NCI-H1417 treated with DMSO at 0.1 percent for 48 hours (cell line): Measurements from ENCODE around the gene AGBL2.
"Not testable (repeated sequence)": the region's sequence is repeated elsewhere in the genome, so short reads cannot be mapped to it uniquely, and the experiment has no call there.

Experiments used
- DNase-seq: peaks from one replicate; lab custom pipeline; 2025; lab: John Stamatoyannopoulos, UW

AGBL2 gene

DNA sequence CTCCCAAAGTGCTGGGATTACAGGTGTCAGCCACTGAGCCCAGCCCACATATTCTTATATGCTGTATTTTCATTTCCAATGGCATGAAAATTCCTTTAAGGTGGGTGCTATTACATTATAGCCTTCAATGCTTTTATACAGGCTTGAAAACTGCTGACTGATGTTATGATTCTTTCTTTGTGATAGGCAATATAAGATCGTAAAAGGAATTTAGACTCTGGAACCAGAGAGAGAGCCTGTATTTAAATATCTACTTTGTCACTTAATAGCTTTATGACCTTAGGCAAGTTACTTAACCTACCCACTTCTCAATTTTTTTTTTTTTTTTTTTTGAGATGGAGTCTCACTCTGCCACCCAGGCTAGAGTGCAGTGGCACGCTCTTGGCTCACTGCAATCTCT, 26.2 kb downstream of the AGBL2 start:
- DNase-seq = no peak

DNA sequence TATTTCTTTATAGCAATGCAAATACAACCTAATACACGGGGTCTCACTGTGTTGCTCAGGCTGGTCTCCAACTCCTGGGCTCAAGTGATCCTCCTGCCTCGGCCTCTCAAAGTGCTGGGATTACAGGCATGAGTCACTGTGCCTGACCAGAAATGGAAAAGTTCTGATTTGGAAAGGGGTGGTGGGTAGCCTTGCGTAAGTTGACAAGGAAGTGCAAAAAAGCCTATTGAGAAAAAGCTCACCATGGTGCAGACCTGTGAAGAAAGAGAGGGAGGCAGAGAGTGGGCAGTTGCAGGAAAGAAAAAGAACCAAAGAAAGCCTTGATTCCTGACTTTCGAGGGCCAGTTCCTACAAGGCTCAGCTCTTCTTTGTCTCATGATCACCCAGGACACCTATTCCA, 27.1 kb downstream of the AGBL2 start:
- DNase-seq = no peak

DNA sequence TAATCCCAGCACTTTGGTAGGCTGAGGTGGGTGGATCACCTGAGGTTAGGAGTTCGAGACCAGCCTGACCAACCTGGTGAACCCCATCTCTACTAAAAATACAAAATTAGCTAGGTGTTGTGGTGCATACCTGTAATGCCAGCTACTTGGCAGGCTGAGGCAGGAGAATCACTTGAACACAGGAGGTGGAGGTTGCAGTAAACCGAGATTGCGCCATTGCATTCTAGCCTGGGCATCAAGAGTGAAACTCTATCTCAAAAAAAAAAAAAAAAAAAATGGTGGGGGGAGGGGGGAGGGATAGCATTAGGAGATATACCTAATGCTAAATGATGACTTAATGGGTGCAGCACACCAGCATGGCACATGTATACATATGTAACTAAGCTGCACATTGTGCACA, 28.5 kb downstream of the AGBL2 start:
- not testable (repeated sequence) for DNase-seq

DNA sequence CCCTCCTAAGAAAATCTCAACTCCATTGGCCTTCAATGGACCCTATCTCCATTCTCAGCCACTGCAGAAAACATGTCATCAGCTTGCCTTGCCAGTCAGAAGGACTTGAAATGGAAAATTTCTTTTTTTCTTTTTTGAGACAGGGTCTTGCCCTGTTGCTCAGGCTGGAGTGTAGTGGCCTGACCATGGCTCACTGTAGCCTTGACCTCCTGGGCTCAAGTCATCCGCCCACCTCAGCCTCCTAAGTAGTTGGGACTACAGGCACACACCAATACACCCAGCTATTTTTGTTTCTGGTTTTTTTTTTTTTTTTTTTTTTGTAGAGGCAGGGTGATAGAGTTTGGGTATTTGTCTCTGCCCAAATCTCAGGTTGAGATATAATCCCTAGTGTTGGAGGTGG, 29.0 kb downstream of the AGBL2 start:
- DNase-seq = no peak

DNA sequence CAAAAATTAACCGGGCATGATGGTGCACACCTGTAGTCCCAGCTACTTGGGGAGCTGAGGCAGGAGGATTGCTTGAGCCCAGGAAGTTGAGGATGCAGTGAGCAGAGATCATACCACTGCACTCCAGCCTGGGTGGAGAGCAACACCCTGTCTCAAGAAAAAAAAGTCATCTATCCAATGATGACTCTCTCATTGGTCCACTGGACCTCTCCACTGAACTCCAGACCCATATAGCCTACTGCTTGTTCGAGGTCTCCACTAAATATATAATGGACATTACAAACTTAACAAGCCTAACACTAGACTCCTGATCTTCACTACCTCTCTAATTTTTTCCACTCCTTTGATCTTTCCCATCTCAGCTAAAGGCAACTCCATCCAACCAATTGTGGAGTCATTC, 39.3 kb downstream of the AGBL2 start:
- DNase-seq = no peak

DNA sequence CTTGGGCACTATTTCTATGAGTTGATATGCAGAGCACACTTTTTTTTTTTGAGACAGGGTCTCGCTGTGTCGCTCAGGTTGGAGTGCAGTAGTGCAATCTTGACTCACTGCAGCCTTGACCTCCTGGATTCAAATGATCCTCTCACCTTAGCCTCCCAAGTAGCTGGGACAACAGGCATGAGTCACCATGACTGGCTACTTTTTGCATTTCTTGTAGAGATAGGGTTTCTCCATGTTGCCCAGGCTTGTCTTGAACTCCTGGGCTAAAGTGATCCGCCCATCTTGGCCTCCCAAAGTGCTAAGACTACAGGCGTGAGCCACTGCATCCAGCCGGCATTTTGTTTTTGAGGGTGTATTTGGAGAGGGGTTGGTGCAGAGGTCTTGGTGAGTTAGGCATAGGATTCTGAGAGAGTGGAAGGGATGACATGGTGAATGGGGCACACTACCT, 42.9 kb downstream of the AGBL2 start:
- DNase-seq = no peak

DNA sequence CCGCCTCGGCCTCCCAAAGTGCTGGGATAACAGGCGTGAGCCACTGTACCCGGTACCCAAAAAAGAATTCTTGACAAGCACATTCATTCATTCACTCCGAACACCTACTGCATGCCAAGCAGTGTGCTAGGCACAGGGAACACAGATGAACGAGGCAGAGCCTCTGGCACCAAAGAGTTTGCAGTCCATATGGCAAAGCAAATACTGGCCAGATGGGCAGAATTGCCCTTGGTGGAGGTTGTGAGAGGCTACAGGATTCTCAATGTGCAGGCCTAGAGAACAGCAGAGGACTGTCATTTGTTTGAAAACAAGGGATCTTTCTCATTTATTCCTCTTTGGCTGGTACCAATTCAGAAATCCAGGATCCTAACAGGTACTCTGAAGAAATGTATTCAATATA, 45.3 kb downstream of the AGBL2 start:
- no peak for DNase-seq

DNA sequence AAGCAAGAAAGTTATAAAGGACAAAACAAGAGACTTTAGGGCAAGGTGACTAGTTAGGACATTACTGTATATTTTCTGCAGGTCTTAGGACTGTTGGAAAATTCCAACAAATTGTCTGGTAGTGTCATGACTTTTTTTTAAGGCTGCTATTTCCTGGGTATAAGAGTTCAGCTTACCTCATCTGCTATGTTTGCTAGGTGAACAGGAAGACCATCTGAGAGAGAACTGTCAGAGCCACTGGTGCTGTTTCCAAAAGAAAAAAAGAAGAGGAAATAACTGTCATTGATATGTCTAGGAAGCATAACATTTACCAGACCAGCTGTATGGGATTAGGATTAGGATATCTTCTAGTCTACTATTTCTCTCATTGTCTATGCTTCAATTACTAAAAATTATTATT, 46.5 kb downstream of the AGBL2 start:
- DNase-seq = no peak

DNA sequence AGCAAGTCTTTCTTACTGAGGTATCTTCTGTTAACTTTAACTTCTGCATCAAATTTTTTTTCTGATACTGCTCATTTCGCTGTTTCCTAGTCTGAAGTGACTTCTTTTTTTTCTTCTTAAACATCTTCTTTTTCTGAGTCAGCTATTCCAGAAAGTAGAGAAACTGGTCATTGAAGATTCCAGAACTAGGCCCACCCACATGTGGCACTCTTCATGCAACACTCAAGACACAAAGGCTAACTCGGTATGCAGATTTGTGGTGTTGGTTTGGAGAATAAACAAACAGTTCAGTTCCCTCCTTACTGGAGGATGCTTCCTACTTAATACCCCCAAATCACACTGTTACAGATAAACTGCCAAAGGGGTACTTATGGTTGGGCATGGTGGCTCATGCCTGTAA, 47.6 kb downstream of the AGBL2 start:
- DNase-seq = no peak

DNA sequence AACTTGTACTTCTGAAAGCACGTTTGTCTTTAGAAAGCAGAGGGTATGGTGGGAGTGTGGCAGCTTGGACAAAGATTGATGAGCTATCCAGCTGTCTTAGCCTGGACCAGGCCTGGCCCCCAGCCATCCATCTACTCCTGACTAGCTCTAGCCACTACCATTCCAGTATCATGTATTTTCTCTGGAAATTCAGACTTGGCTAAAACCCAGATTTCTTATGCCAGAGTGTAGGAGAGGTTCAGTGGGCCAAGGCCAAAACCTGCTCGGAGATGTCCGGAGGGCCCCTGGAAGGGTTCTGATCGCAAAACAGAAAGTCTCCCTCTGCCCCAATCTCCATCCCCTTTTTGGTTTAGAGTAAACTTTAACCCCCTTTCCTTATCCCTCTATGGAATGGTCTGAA, 48.0 kb downstream of the AGBL2 start:
- DNase-seq = no peak

DNA sequence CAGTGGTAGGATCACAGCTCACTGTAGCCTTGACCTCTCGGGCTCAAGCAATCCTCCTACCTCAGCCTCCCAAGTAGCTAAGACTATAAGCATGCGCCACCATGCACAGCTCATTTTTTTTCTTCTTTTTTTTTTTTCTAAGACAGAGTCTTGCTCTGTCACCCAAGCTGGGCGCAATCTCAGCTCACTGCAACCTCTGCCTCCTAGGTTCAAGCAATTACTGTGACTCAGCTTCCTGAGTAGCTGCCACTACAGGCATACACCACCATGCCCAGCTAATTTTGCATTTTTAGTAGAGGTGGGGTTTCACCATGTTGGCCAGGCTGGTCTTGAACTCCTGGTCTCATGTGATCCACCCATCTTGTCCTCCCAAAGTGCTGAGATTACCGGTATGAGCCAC, 50.2 kb downstream of the AGBL2 start:
- DNase-seq = not testable (repeated sequence)

DNA sequence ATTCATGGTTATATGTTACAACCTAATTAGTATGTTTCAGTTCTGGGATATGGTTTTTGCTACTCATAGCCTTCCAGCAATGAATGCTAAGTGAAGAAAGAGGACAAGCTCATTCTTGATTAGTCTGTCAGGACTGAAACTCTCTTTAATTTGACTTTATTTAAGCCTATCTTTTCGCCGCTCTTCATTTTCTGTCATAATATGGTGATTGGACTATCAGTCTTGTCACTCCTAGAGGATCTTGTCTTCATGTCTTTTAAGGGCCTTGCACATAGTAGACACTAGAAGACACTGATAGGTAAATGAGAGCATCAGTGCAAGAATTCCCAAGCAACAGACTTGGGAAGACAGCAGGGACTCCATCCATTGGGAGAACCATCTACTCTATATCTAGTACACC, 53.9 kb downstream of the AGBL2 start:
- DNase-seq = no peak

DNA sequence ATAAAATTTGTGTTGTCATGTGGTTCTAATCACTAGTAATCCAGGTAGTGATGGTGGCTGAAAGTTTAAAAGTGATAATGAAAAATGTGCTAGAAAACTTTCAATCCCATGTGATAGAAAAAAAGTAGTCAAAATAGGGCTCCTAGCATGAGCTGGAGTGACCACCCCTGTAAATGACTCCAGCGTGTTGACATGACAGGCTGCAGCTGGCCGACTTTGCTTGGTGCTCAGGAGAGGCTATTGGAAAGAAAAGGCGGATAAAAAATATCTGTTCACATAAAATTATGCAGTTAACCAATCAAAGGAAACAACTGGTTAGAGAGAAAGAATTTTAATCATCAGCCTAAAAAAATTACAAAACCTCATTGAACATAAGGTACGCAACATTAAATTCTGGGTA, 55.9 kb downstream of the AGBL2 start:
- no peak for DNase-seq

DNA sequence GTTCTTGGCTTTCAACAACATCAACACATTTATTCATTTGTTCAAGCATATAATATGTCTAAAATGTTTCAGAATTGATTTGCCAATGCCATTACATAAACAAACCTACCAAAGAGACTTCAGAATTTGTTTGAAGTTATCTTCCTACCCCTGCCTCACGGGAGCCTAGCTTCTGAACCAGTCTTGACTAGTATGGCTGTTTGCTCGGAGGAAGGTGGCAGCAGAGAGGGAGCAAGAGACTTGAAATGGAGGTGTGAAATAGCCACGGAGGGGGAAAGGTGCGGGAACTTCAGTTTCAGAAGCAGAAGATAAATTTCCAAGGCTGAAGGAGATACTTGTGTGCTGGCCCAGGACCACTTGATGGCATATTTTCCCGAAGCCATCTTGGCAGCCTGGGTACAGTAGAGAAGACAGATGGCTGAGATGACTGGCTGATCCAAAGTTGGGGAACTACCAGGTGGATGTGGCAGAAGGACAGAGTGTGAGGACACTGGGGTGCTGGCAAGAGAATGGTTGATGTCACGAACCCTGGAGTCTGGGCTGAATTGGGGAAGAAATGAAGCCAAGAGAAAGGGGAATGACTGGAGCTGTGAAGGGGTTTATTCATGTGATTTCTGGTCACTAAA, 58.8 kb downstream of the AGBL2 start:
- DNase-seq = no peak

DNA sequence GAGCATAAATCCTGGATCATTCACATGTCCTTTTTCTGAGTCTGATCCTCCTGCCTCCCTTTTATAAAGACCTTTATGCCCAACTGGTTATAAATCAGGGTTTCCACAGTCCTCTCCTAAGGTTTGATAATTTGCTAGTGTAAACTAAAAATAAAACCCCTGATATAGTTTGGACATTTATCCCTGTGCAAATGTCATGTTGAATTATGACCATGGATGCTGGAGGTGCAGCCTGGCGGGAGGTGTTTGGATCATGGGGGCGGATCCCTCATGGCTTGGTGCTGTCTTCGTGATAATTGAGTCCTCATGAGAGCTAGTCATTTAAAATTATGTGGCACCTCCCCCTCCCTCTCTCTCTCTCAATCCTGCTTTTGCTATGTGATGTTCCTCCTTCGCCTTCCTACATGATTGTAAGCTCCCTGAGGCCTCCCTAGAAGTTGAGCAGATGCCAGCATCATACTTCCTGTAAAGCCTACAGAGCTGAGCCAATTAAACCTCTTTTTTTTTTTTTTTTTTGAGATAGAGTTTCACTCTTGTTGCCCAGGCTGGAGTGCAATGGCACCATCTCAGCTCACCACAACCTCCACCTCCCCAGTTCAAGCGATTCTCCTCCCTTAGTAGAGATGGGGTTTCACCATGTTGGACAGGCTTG, 63.2 kb downstream of the AGBL2 start:
- DNase-seq = no peak

DNA sequence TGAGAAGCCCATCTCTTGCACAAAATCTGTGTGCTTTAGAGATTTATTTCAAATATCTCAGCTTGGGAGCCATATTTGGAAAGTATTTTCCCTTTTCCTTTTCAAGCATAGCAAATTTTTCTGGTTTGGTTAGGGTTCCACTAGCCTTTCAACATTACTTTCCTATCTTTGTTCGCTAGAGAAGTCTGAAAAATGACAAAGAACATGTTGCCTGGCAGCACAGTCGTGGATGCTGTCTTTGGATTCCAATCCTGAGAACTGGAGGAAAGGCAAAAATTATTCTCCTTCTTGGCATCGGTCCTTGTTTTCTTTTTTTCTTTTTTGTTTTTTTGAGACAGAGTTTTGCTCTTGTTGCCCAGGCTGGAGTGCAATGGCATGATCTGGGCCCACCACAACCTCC, 65.9 kb downstream of the AGBL2 start:
- no peak for DNase-seq

DNA sequence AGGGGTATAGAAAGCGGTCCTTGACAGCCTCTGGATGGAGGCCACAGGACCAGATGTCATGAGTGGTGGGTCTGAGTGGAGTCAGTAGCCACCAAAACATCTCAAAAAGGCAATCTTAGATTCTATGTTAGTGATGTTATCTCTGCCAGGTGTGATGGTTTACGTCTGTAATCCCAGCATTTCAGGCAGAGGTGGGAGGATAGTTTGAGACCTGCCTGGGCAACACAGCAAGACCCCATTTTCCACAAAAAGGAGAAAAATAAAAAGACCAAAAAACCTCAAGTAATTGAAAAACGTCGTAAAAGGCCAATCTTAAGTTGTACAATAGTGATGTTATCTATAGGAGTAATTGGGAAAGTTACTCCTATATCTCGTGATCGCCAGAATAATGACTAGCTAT, 69.2 kb downstream of the AGBL2 start:
- DNase-seq = no peak

DNA sequence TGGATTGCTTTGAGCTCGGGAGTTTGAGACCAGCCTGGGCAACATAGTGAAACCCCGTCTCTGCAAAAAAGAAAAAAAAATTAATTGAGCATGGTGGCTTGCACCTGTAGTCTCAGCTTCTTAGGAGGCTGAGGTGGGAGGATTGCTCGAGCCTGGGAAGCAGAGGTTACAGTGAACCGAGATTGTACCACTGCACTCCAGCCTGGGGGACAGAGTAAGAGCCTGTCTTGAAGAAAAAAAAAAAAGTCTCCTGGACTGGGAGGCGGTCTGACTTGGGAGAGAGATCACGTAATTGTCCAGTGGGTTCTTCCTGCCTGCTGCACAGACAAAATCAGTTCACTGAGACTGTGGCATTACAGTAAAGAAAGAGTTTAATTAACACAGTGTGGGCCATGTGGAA, 69.7 kb downstream of the AGBL2 start:
- DNase-seq = no peak

DNA sequence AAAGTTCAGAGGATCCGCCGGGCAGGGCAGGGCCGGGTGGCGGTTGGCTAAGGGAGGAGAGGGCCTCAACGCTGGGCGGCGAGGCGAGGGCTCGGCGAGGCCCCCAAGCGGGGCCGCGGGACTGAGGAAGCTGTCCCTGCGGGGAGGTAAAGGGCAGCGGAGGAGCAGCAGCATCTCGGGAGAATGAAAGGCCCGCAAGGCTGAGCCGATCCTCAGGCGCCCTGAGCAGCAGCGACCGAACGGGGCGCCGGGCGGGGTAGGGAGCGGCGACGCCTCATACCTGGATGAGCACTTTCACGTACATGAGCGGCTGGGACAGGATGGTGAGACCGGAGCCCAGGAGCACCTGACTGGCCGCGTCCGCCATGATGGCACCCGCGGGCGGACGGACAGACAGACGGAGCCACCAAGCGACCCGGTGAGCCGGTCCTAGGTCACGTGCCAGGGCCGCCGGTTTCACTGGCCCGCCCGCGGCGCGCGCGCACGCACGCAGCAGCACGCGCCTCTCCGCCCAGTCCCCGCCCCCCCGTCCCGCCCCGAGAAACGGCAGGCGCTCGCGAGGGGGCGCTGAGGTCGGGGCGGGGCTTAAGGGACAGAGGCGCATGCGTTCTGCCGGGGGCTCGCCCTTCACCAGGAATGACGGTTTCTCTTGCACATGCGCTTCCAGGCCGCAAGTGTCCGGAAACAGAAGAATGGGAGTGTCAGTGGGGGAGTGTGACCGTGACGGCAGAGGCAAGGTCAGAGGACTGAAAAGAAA, 72.9 kb downstream of the AGBL2 start, which contains the start of gene MTCH2:
Gene MTCH2, minus strand, starts transcription at position 461 of the 757 bp plus-strand sequence. Its CDS starts 94 bp downstream, at position 367.
- peak; percentile 82 for DNase-seq

DNA sequence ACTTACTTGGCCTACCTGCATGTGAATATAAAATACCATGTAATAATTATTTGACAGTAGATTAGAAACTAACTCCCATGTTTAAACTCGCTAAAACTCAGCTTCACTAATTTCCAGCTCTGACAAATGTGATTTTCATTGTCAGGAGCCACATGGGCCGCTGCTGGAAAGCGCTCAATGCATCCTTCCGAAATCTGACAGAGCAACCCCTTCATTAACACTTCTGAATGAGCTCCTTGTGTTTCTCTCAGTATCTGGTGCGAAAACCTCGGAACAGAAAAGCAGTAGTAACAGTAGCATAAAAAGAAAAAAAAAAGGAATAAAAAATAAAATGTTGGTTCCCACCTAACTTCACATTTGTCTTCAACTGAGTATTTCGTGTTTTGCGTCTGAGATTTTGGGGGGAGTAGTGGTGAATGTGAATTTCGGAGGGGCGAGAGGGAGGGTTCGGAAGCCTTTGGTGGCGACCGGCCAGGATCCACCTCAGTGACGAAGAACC, 73.5 kb downstream of the AGBL2 start:
- DNase-seq = no peak

DNA sequence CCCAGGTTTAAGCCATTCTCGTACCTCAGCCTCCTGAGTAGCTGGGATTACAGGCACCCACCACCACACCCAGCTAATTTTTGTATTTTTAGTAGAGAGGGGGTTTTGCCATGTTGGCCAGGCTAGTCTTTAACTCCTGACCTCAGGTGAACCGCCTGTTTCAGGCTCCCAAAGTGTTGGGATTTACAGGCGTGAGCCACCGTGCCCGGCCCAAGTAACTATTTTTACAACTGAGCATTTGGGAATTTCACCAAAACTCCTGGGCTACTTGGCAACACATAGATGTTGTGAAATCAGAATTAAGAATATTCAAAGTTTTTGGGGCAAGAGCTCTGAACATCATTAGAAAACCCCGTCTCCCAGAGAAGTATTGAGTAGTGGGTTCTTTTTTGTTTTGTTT, 74.7 kb downstream of the AGBL2 start:
- not testable (repeated sequence) for DNase-seq

DNA sequence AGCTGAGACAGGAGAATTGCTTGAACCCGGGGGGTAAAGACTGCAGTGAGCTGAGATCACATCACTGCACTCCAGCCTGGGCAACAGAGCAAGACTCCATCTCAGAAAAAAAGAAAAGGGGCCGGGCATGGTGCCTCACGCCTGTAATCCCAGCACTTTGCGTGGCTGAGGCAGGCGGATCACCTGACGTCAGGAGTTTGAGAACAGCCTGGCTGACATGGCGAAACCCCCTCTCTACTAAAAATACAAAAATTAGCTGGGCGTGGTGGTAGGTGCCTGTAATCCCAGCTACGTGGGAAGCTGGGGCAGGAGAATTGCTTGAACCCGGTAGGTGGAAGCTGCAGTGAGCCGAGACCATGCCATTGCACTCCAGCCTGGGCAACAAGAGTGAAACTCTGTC, 78.8 kb downstream of the AGBL2 start:
- DNase-seq = not testable (repeated sequence)

DNA sequence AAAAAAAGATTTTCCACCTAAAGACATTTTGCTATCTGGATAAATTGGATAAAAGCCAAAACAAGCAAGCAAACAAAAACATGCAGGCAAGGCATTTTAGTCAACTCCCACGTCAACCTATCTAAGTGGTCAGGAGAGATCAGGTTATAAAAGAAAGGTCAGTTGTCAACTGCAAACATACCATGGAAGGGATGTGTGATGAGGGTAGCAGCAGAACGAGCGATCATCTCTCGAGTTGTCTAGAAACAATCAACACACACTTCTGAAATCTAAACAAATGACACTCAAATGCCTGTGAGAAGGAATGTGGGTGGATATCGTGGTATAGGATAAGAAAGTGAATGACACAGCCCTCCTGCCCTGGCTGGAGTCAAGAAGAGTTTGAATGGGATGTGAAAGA, 83.7 kb downstream of the AGBL2 start:
- no peak for DNase-seq
